ENCODE results near the gene NGRN.

The NGRN gene

GRCh38 chr15:90320885-90321278, 55.4 kb downstream of the NGRN start:
- TF ChIP-seq TCF12 (IDR thresholded peaks at IDR 0.05; ENCODE audit: low read depth), result no peak
- no peak for TF ChIP-seq TEAD4 (IDR thresholded peaks at IDR 0.05)
- TF ChIP-seq EP300 (IDR thresholded peaks at IDR 0.05; ENCODE audit: borderline replicate concordance), result no peak
- TF ChIP-seq FOXM1 (IDR thresholded peaks at IDR 0.05; ENCODE audit: borderline replicate concordance, low read depth), result no peak
- TF ChIP-seq RAD21 (IDR thresholded peaks at IDR 0.05; ENCODE audit: low read depth), result no peak
- no peak for TF ChIP-seq TAF1 (IDR thresholded peaks at IDR 0.05; ENCODE audit: low read depth)
- TF ChIP-seq, protein P1, sequence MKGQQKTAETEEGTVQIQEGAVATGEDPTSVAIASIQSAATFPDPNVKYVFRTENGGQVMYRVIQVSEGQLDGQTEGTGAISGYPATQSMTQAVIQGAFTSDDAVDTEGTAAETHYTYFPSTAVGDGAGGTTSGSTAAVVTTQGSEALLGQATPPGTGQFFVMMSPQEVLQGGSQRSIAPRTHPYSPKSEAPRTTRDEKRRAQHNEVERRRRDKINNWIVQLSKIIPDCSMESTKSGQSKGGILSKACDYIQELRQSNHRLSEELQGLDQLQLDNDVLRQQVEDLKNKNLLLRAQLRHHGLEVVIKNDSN (IDR thresholded peaks at IDR 0.05), result no peak
- TF ChIP-seq REST (IDR thresholded peaks at IDR 0.05; ENCODE audit: low read depth), result no peak
- TF ChIP-seq, protein P2, sequence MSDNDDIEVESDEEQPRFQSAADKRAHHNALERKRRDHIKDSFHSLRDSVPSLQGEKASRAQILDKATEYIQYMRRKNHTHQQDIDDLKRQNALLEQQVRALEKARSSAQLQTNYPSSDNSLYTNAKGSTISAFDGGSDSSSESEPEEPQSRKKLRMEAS (IDR thresholded peaks at IDR 0.05), result no peak
